PFSK-1 (cell line): ENCODE measurements around the gene EPB41L4A.

Source experiments
- FOXP2 ChIP-seq: optimal IDR thresholded peaks from 2 replicates; pipeline ENCODE3; 2011; ENCODE audit warnings: borderline replicate concordance, control low read depth, inconsistent platforms; ENCODE audit not compliant: insufficient read depth; ENCODE audit errors: extremely low read length, extremely low read depth
- POLR2AphosphoS5 ChIP-seq: IDR thresholded peaks from 2 replicates; pipeline ENCODE4 v1.6.1; 2012; ENCODE audit warnings: low read depth, mild to moderate bottlenecking, control low read depth, low read length, moderate library complexity
- SIN3A ChIP-seq: IDR thresholded peaks from 2 replicates; pipeline ENCODE4 v1.6.1; 2012; ENCODE audit warnings: mild to moderate bottlenecking, low read length, moderate library complexity, borderline replicate concordance; ENCODE audit not compliant: insufficient read depth
- TAF1 ChIP-seq: IDR thresholded peaks from 2 replicates; pipeline ENCODE4 v1.6.1; 2012; ENCODE audit warnings: low read length, control low read depth, borderline replicate concordance; ENCODE audit not compliant: insufficient read depth
- TF ChIP-seq, protein P1 (sequence below), 2 experiments: IDR thresholded peaks; 2 replicates each; pipeline versions ENCODE4 v1.6.1 to v1.8.0; 2011 to 2012; ENCODE audit warnings: low read depth in 2 of 2, low read length in 2 of 2, control low read depth in 1 of 2, inconsistent platforms in 1 of 2, mild to moderate bottlenecking in 1 of 2, moderate library complexity in 1 of 2; ENCODE audit not compliant: insufficient read depth in 1 of 2

The EPB41L4A gene

DNA sequence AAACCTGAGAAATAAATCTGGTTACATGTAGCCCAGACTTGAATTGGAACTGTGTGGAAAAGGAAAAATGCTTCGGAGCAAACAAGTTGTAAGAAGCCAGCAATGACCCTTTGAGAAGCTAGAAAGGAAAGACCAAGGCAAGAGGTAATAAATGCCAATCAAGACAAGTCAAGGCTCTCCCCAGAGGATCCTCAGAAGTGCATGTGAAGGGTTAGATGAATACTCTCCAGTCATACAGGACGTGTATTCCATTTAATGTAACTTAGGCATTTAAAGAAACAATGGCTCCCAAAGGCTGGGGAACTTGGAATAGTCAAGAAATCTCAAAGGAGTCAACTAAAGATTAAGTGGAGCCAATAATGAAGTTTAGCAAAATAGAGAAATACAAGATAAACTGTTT, 36.2 kb downstream of the EPB41L4A start:
- TF ChIP-seq POLR2AphosphoS5 (no peak), TAF1 (no peak), SIN3A (no peak), FOXP2 (no peak)
- TF ChIP-seq, protein P1, sequence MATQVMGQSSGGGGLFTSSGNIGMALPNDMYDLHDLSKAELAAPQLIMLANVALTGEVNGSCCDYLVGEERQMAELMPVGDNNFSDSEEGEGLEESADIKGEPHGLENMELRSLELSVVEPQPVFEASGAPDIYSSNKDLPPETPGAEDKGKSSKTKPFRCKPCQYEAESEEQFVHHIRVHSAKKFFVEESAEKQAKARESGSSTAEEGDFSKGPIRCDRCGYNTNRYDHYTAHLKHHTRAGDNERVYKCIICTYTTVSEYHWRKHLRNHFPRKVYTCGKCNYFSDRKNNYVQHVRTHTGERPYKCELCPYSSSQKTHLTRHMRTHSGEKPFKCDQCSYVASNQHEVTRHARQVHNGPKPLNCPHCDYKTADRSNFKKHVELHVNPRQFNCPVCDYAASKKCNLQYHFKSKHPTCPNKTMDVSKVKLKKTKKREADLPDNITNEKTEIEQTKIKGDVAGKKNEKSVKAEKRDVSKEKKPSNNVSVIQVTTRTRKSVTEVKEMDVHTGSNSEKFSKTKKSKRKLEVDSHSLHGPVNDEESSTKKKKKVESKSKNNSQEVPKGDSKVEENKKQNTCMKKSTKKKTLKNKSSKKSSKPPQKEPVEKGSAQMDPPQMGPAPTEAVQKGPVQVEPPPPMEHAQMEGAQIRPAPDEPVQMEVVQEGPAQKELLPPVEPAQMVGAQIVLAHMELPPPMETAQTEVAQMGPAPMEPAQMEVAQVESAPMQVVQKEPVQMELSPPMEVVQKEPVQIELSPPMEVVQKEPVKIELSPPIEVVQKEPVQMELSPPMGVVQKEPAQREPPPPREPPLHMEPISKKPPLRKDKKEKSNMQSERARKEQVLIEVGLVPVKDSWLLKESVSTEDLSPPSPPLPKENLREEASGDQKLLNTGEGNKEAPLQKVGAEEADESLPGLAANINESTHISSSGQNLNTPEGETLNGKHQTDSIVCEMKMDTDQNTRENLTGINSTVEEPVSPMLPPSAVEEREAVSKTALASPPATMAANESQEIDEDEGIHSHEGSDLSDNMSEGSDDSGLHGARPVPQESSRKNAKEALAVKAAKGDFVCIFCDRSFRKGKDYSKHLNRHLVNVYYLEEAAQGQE (IDR thresholded peaks at IDR 0.05; ENCODE audit: insufficient read depth in 1 of 2, low read depth in 2 of 2, low read length in 2 of 2), result no peak

DNA sequence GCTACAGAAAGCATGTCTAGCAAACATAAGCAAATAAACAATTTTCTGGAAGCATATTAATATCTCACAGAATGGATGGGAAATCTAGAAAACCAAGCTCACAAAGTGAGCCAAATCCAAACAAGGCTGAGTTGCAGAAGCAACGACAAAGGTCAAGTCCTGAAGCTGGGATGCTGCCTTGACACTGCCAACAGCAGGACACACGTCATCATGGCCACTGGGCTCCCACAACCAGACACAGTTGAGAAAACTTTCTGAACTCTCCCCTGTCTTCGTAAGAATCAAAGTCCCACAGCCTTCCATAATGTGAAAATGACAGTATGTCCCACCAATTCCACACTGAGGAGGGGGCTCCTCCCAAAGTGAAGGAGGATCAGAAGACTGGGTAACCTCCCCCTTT, 37.6 kb downstream of the EPB41L4A start:
- no peak for TF ChIP-seq FOXP2
- TF ChIP-seq, protein P1 (IDR thresholded peaks at IDR 0.05; ENCODE audit: insufficient read depth in 1 of 2, low read depth in 2 of 2, low read length in 2 of 2), result no peak
- no peak for TF ChIP-seq SIN3A
- no peak for TF ChIP-seq TAF1
- TF ChIP-seq POLR2AphosphoS5, result no peak

DNA sequence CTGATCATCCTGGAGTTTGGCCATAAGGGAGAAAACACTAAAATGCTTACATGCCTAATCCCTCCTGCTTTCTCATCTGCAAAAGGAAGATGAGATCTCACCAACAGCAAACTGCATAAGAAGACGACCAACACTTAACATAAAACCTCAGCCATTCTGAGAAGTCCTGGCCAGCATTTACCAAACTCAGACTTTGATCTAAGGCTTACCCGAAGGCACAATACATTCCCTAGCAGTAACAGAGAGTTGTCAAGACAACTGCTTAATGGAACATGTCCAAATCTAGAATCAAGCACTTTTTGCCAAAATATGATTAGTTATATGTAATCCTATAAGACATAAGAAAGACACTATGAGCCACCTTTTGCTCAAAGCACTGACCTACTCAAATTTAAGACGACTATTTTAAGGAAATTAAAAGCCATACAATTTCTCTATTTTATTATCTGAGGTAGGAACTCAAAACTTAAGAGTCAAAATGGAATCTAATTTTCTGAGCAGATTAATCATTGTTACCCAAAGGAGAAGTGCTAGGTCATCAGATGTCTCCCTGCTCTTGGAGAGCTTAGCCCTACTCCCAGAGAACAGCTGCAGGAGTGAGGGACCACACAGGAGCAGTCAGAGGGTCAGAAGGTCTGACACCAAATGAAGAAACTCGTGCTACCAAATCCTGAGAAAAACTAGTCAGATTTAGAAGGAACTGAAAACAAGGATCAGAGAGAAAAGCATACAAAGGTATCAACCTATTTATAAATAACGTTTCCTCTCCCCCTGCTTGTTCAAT, 39.3 kb downstream of the EPB41L4A start:
- TF ChIP-seq FOXP2, result no peak
- no peak for TF ChIP-seq SIN3A
- no peak for TF ChIP-seq POLR2AphosphoS5
- TF ChIP-seq, protein P1 (IDR thresholded peaks at IDR 0.05; ENCODE audit: insufficient read depth in 1 of 2, low read depth in 2 of 2, low read length in 2 of 2), result no peak
- no peak for TF ChIP-seq TAF1

DNA sequence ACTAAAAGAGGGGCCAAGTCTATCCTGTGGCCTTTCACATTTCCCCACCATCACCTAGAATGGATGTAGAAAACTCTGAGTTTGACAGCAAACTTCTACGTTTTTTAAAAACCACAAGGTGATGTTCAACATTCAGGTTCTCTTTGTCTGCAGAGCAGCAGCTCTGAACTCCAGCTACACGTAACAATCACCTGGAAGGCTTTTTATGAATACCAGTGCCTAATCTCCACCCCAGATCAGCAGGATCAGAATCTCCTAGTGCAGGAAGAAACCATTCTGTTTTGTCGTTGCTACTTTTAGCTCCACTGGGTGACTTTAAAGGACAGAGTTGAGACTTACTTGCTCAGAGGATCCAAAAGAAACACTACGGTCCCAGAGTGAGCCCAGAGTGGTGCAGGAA, 44.3 kb downstream of the EPB41L4A start:
- no peak for TF ChIP-seq FOXP2
- TF ChIP-seq TAF1, result no peak
- no peak for TF ChIP-seq SIN3A
- TF ChIP-seq, protein P1 (IDR thresholded peaks at IDR 0.05; ENCODE audit: insufficient read depth in 1 of 2, low read depth in 2 of 2, low read length in 2 of 2), result no peak
- TF ChIP-seq POLR2AphosphoS5, result no peak

DNA sequence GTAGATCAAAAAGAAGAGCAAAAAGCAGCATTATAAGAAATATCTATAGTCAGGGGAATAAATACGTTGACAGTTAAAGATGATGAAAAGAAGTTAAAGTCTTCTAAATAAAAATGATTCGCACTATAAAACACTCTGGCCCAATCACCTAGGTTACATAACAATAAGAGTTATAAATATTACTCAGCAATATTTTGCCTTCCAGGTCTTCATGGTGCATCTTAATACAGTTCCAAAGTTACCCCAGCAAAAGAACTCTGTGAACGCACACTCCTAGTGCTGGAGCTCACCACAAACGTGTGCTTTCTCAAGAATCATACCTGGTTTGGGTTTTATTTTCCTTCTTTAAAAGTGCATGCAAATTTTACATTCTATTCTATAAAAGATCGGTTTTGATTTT, 44.7 kb downstream of the EPB41L4A start:
- TF ChIP-seq TAF1, result no peak
- no peak for TF ChIP-seq POLR2AphosphoS5
- no peak for TF ChIP-seq SIN3A
- TF ChIP-seq, protein P1 (IDR thresholded peaks at IDR 0.05; ENCODE audit: insufficient read depth in 1 of 2, low read depth in 2 of 2, low read length in 2 of 2), result no peak
- TF ChIP-seq FOXP2, result no peak
